HCT116 (cell line): ENCODE measurements around the gene ZNF83. TPM values are rescaled to one million over a fixed set of nuclear protein-coding genes. Genes with fewer than 3 reads are reported as not detected.

Experiments
- ATAC-seq: fragments of 200-7000 bp; cut with Tn5 transposase; 2 replicates; pipeline ENCODE4 v1.9.1; 2020; ENCODE audit warnings: mild to moderate bottlenecking, moderate library complexity
- BruUV-seq: library from RNA; stranded (reverse); fragments of 400-500 nt; replicated peaks from 2 replicates; lab custom pipeline; 2021; lab: Mats Ljungman, UMichigan
- CTCF ChIA-PET: fragments of 300-600 bp; sonication (Branson Sonifier 250); formaldehyde crosslinking; loops from one replicate; lab custom pipeline; 2021; ENCODE audit warnings: antibody characterized with exemption; lab: Charles Lee
- POLR2A ChIA-PET: fragments of 300-600, 350-600 bp; sonication (Branson Sonifier 250); formaldehyde crosslinking; loops from one replicate; lab custom pipeline; 2021; ENCODE audit warnings: antibody characterized with exemption; lab: Charles Lee
- RAD21 ChIA-PET, 2 experiments: fragments of 300-600 bp; sonication (Branson Sonifier 250); formaldehyde crosslinking; loops; one replicate each; lab custom pipeline; 2023; ENCODE audit warnings: low total read pairs in 2 of 2; ENCODE audit not compliant: uncharacterized antibody in 2 of 2, unreplicated experiment in 2 of 2, low non-redundant PET in 1 of 2; lab: Charles Lee
- DNase-seq: peaks from one replicate; pipeline ENCODE4 v3.0.0-alpha.2; 2010; ENCODE audit warnings: low read depth, low spot score
- H2AFZ ChIP-seq: fragments of 200-600 bp; shearing (Covaris generic), sonication (generic); 2 replicates; pipeline ENCODE4 v1.6.1; 2017; ENCODE audit warnings: low read depth, mixed run types, mixed read lengths, antibody characterized with exemption, low read length; ENCODE audit not compliant: poor library complexity, severe bottlenecking
- H3K27ac ChIP-seq: 2 replicates; pipeline ENCODE4 v1.5.1; 2012; ENCODE audit warnings: low read depth, low read length
- H3K27me3 ChIP-seq: fragments of 200-600 bp; sonication (generic); 2 replicates; pipeline ENCODE4 v1.6.1; 2016; ENCODE audit warnings: mixed run types, low read length, mixed read lengths; ENCODE audit not compliant: insufficient read depth
- H3K36me3 ChIP-seq, 2 experiments: fragments of 200-500 bp in 1 of 2; fragments of 200-600 bp in 1 of 2; sonication (Bioruptor generic) in 1 of 2; sonication (generic) in 1 of 2; 2 replicates each; pipeline versions ENCODE4 v1.5.1 to v1.6.1; 2014 to 2016; ENCODE audit warnings: low read length in 2 of 2, inconsistent platforms in 1 of 2, mixed read lengths in 1 of 2, mixed run types in 1 of 2; ENCODE audit not compliant: insufficient read depth in 2 of 2, control insufficient read depth in 1 of 2
- H3K4me1 ChIP-seq, 2 experiments: fragments of 200-600 bp in 1 of 2; sonication (generic) in 1 of 2; 2 replicates each; pipeline versions ENCODE4 v1.5.1 to v1.6.1; 2012 to 2017; ENCODE audit warnings: low read length in 2 of 2, inconsistent platforms in 1 of 2, mild to moderate bottlenecking in 1 of 2, mixed read lengths in 1 of 2, mixed run types in 1 of 2, moderate library complexity in 1 of 2; ENCODE audit not compliant: insufficient read depth in 2 of 2, control insufficient read depth in 1 of 2
- H3K4me2 ChIP-seq: fragments of 200-600 bp; sonication (generic); 2 replicates; pipeline ENCODE4 v1.6.1; 2017; ENCODE audit warnings: mixed run types, low read length, mixed read lengths
- H3K4me3 ChIP-seq, 2 experiments: fragments of 200-600 bp in 1 of 2; sonication (generic) in 1 of 2; replicated peaks in 1 of 2; 2 replicates each; pipeline ENCODE4 v1.5.1; 2011 to 2016; ENCODE audit warnings: low read length in 2 of 2, control low read depth in 1 of 2, low read depth in 1 of 2, mild to moderate bottlenecking in 1 of 2, mixed read lengths in 1 of 2, mixed run types in 1 of 2
- H3K79me2 ChIP-seq: fragments of 200-600 bp; sonication (generic); 2 replicates; pipeline ENCODE4 v1.6.1; 2017; ENCODE audit warnings: mild to moderate bottlenecking, mixed run types, low read length, moderate library complexity, mixed read lengths; ENCODE audit not compliant: insufficient read depth
- H3K9ac ChIP-seq: fragments of 200-600 bp; sonication (generic); 2 replicates; pipeline ENCODE4 v1.6.1; 2016; ENCODE audit warnings: low read length, mixed read lengths
- H3K9me2 ChIP-seq: fragments of 200-600 bp; sonication (generic), shearing (Covaris generic); 2 replicates; pipeline ENCODE4 v1.6.1; 2017; ENCODE audit warnings: mixed run types, mild to moderate bottlenecking, moderate library complexity; ENCODE audit not compliant: insufficient read depth
- H3K9me3 ChIP-seq, 2 experiments: fragments of 200-500 bp in 1 of 2; fragments of 200-600 bp in 1 of 2; sonication (Bioruptor generic) in 1 of 2; sonication (generic) in 1 of 2; 2 replicates each; pipeline ENCODE4 v1.6.1; 2014 to 2017; ENCODE audit warnings: low read length in 2 of 2, mixed read lengths in 2 of 2, inconsistent platforms in 1 of 2, low read depth in 1 of 2, mild to moderate bottlenecking in 1 of 2, mixed run types in 1 of 2, moderate library complexity in 1 of 2; ENCODE audit not compliant: control insufficient read depth in 1 of 2, insufficient read depth in 1 of 2
- H4K20me1 ChIP-seq: fragments of 200-600 bp; sonication (generic), shearing (Covaris generic); 2 replicates; pipeline ENCODE4 v1.6.1; 2017; ENCODE audit warnings: mixed run types, mild to moderate bottlenecking, moderate library complexity; ENCODE audit not compliant: insufficient read depth
- ATF3 ChIP-seq: IDR thresholded peaks from 2 replicates; pipeline ENCODE4 v1.6.1; 2012
- CBX3 ChIP-seq: IDR thresholded peaks from 2 replicates; pipeline ENCODE4 v1.6.1; 2012; ENCODE audit warnings: low read depth
- CEBPB ChIP-seq: IDR thresholded peaks from 2 replicates; pipeline ENCODE4 v1.6.1; 2012; ENCODE audit warnings: low read depth
- CTCF ChIP-seq, 3 experiments: fragments of 200-600 bp in 1 of 3; sonication (generic) in 1 of 3; IDR thresholded peaks in 2 of 3; conservative IDR thresholded peaks in 1 of 3; 2 replicates each; pipeline ENCODE4 v1.5.1; 2012 to 2017; ENCODE audit warnings: low read depth in 2 of 3, low read length in 2 of 3, antibody characterized with exemption in 1 of 3, borderline replicate concordance in 1 of 3, control low read depth in 1 of 3, mild to moderate bottlenecking in 1 of 3, mixed read lengths in 1 of 3, mixed run types in 1 of 3, moderate library complexity in 1 of 3; ENCODE audit not compliant: insufficient read depth in 1 of 3
- EGR1 ChIP-seq: IDR thresholded peaks from 2 replicates; pipeline ENCODE4 v1.6.1; 2012; ENCODE audit warnings: low read depth
- ELF1 ChIP-seq: IDR thresholded peaks from 2 replicates; pipeline ENCODE4 v1.6.1; 2012; ENCODE audit warnings: low read depth, borderline replicate concordance
- EZH2phosphoT487 ChIP-seq: fragments of 200-600 bp; IDR thresholded peaks from 2 replicates; pipeline ENCODE4 v1.6.1; 2018; ENCODE audit warnings: antibody characterized with exemption, borderline replicate concordance
- FOSL1 ChIP-seq: IDR thresholded peaks from 2 replicates; pipeline ENCODE4 v1.6.1; 2012; ENCODE audit warnings: low read depth
- JUND ChIP-seq: IDR thresholded peaks from 2 replicates; pipeline ENCODE4 v1.6.1; 2012
- MAX ChIP-seq: IDR thresholded peaks from 2 replicates; pipeline ENCODE4 v1.6.1; 2012
- POLR2A ChIP-seq: IDR thresholded peaks from 2 replicates; pipeline ENCODE4 v1.7.0; 2011; ENCODE audit warnings: borderline replicate concordance; ENCODE audit not compliant: insufficient read depth, insufficient read length; ENCODE audit errors: extremely low read depth
- RAD21 ChIP-seq: IDR thresholded peaks from 2 replicates; pipeline ENCODE4 v1.6.1; 2012; ENCODE audit warnings: low read depth, mild to moderate bottlenecking
- REST ChIP-seq: IDR thresholded peaks from 2 replicates; pipeline ENCODE4 v1.6.1; 2012; ENCODE audit warnings: low read depth
- SIN3A ChIP-seq: IDR thresholded peaks from 2 replicates; pipeline ENCODE4 v1.6.1; 2012; ENCODE audit warnings: low read depth
- SRF ChIP-seq: IDR thresholded peaks from 2 replicates; pipeline ENCODE4 v1.6.1; 2012; ENCODE audit warnings: low read depth
- TCF7L2 ChIP-seq: IDR thresholded peaks from 2 replicates; pipeline ENCODE4 v1.7.0; 2011; ENCODE audit warnings: borderline replicate concordance, inconsistent platforms; ENCODE audit not compliant: insufficient read depth, insufficient read length; ENCODE audit errors: extremely low read depth
- ZBTB33 ChIP-seq: IDR thresholded peaks from 2 replicates; pipeline ENCODE4 v1.6.1; 2011; ENCODE audit warnings: mild to moderate bottlenecking, low read length, moderate library complexity; ENCODE audit not compliant: insufficient replicate concordance; ENCODE audit errors: extremely low read depth
- ZFX ChIP-seq: fragments of 450-650 bp; IDR thresholded peaks from 2 replicates; pipeline ENCODE4 v1.6.1; 2017
- ZNF274 ChIP-seq: fragments of 200-500 bp; sonication (Bioruptor generic); IDR thresholded peaks from 2 replicates; pipeline ENCODE4 v1.6.1; 2014; ENCODE audit warnings: mild to moderate bottlenecking, low read depth, low read length, inconsistent platforms
- intact Hi-C: fragments of 100-400 bp; cut with micrococcal nuclease; formaldehyde crosslinking; loops from 2 replicates; pipeline ENCODE4 v1.10.0; 2022
- total RNA-seq: library from RNA; stranded (reverse); gene quantifications from one replicate; pipeline ENCODE4 v1.2.1, GENCODE V29; 2021; ENCODE audit not compliant: unreplicated experiment

The ZNF83 gene
- total RNA-seq, 1 experiment from 2014 or later = 34.2 TPM

- no peak for TF ChIP-seq REST
- TF ChIP-seq EGR1 = no peak
- TF ChIP-seq CEBPB = no peak
- TF ChIP-seq SRF = no peak
- no peak for TF ChIP-seq CBX3
- no peak for TF ChIP-seq CTCF (IDR thresholded peaks at IDR 0.05 in 2 of 3, conservative IDR thresholded peaks at IDR 0.05 in 1 of 3; ENCODE audit: borderline replicate concordance in 1 of 3, insufficient read depth in 1 of 3, low read depth in 2 of 3, low read length in 2 of 3)
- TF ChIP-seq RAD21 = no peak
- no peak for TF ChIP-seq MAX
Observed at GRCh38 chr19:52600639-52601024, 37.5 kb downstream of the ZNF83 start (continued).

- Histone ChIP-seq H2AFZ (no peak overlapping the region), H3K36me3 (peaks cover 0 to 5% of the 10 kb centered on the region in 2 experiments; a peak in 1 of 4 replicates), H3K9me2 (no peaks in the 10 kb centered on the region), H3K27ac (no peak overlapping the region), H3K4me1 (peaks cover 0 to 16% of the 10 kb centered on the region in 2 experiments; a peak in 2 of 4 replicates), H3K79me2 (no peaks in the 10 kb centered on the region), H3K4me2 (no peak overlapping the region), H3K9ac (no peak overlapping the region), H3K9me3 (peaks cover 9 to 20% of the 10 kb centered on the region in 2 experiments; a peak in 2 of 4 replicates), H3K27me3 (no peaks in the 10 kb centered on the region), H4K20me1 (no peaks in the 10 kb centered on the region), H3K4me3 (no peak overlapping the region)
- no TSS peak for BruUV-seq
- CTCF ChIA-PET = no interaction called here
- DNase-seq (no peak), ATAC-seq (no peak)
- POLR2A ChIA-PET = no interaction called here
- intact Hi-C loops = no loop called here
- RAD21 ChIA-PET = no interaction called here
- TF ChIP-seq MAX = no peak
- TF ChIP-seq ZNF274 = no peak
- TF ChIP-seq ATF3 = no peak
- no peak for TF ChIP-seq EGR1
- no peak for TF ChIP-seq FOSL1
- TF ChIP-seq JUND = no peak
- TF ChIP-seq EZH2phosphoT487 = no peak
- no peak for TF ChIP-seq ZBTB33
- TF ChIP-seq SIN3A = no peak
- TF ChIP-seq ELF1 = no peak
- no peak for TF ChIP-seq TCF7L2
- TF ChIP-seq CEBPB = no peak
- no peak for TF ChIP-seq ZFX
- no peak for TF ChIP-seq SRF
- no peak for TF ChIP-seq POLR2A
Observed at GRCh38 chr19:52599241-52599640, 38.9 kb downstream of the ZNF83 start.
